A549 (cell line): Measurements from ENCODE around the gene DAB2IP.

Experiments
- CEBPB ChIP-seq, 2 experiments: fragments of >200 bp in 1 of 2; sonication (Bioruptor Twin) in 1 of 2; formaldehyde crosslinking in 1 of 2; IDR thresholded peaks; 2 replicates each; pipeline ENCODE4 v1.6.1; 2012 to 2016
- TF ChIP-seq, protein P1 (sequence below): fragments of >200 bp; sonication (Bioruptor Twin); formaldehyde crosslinking; IDR thresholded peaks from 3 replicates; pipeline ENCODE4 v1.5.1; 2016

DNA sequence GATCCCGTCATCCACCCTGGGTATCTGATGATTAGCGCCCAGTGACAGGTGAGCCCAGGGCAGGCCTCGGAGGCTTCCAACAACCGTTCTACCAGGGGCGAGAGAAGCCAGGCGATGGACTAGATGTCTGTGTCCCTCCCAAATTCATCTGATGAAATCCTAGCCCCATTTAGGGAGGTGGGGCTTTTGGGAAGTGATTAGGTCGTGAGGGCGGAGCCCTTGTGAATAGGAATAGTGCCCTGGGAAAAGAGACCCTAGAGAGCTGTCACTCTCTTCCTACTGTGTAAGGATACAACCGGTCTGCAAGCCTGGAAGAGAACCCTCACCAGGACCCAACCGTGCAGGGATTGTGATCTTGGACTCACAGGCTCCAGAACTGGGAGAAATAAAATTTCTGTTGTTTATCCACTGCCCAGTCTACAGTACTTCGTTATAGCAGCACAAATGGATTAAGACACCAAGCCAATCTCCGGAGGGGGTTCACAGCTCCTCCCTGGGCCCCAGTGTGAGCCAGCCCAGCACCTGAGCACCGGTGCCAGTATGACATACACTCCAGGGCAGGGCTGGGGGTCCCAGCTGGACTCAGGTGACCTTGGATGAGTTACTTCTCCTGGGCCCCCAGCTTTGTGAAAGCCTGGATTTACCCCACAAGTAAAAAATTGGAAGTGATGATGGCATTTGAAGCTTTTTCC, 162.2 kb downstream of the DAB2IP start:
- TF ChIP-seq, protein P1, sequence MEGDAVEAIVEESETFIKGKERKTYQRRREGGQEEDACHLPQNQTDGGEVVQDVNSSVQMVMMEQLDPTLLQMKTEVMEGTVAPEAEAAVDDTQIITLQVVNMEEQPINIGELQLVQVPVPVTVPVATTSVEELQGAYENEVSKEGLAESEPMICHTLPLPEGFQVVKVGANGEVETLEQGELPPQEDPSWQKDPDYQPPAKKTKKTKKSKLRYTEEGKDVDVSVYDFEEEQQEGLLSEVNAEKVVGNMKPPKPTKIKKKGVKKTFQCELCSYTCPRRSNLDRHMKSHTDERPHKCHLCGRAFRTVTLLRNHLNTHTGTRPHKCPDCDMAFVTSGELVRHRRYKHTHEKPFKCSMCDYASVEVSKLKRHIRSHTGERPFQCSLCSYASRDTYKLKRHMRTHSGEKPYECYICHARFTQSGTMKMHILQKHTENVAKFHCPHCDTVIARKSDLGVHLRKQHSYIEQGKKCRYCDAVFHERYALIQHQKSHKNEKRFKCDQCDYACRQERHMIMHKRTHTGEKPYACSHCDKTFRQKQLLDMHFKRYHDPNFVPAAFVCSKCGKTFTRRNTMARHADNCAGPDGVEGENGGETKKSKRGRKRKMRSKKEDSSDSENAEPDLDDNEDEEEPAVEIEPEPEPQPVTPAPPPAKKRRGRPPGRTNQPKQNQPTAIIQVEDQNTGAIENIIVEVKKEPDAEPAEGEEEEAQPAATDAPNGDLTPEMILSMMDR = no peak
- TF ChIP-seq CEBPB (IDR thresholded peaks at IDR 0.05) = no peak
